ENCODE results near the gene ZNF587B. TPM values are rescaled to one million over a fixed set of nuclear protein-coding genes. Genes with fewer than 3 reads are reported as not detected.
A peak's percentile ranks its signal among the peaks of the same experiment; 100 is the strongest.
"Not testable (repeated sequence)": the region's sequence is repeated elsewhere in the genome, so short reads cannot be mapped to it uniquely, and the experiment has no call there.

ZNF587B gene
- polyA plus RNA-seq, 4 donors = 2.7 to 21.8 (median 6.5) TPM

GRCh38 chr19:57803265-57803593, 26.9 kb upstream of the ZNF587B start:
- WGBS, 3 donors = 7 to 29% (median 10%) methylated on average over 6 of the region's 6 CpGs
- DNase-seq (no peak), FAIRE-seq (peak; percentile 30)
- H3K9me3 ChIP-seq (ENCODE audit: control insufficient read depth in 2 of 2, insufficient read depth in 1 of 2, low read depth in 1 of 2, low read length in 1 of 2) = no peaks in the 10 kb centered on the region
- H3K36me3 ChIP-seq (ENCODE audit: control insufficient read depth in 3 of 3, insufficient read depth in 2 of 3, low read depth in 1 of 3, low read length in 3 of 3) = peaks cover 0 to 31% (median 6%) of the 10 kb centered on the region in 3 donors
- H3K4me3 ChIP-seq (ENCODE audit: low read depth in 1 of 3, low read length in 3 of 3) = peak overlapping the region; percentile 28 to 61 (median 43)
- peaks cover 0 to 9% (median 3%) of the 10 kb centered on the region in 3 donors for H3K4me1 ChIP-seq (ENCODE audit: control insufficient read depth in 3 of 3, insufficient read depth in 2 of 3, low read depth in 1 of 3, low read length in 2 of 3)
- no peaks in the 10 kb centered on the region for H3K27me3 ChIP-seq (ENCODE audit: control insufficient read depth in 3 of 3, insufficient read depth in 3 of 3, low read length in 3 of 3)
- peak overlapping the region in 2 of 3 donors; percentile 88 to 90 for H3K27ac ChIP-seq (ENCODE audit: low read depth in 1 of 3, low read length in 2 of 3)

GRCh38 chr19:57803594-57804325, 26.3 kb upstream of the ZNF587B start:
- 8 to 20% (median 10%) methylated on average over 19 of the region's 19 CpGs for WGBS, 3 donors
- peak overlapping the region; percentile 28 to 61 (median 43) for H3K4me3 ChIP-seq (ENCODE audit: low read depth in 1 of 3, low read length in 3 of 3)
- FAIRE-seq = no peak
- H3K36me3 ChIP-seq (ENCODE audit: control insufficient read depth in 3 of 3, insufficient read depth in 2 of 3, low read depth in 1 of 3, low read length in 3 of 3) = peaks cover 0 to 31% (median 9%) of the 10 kb centered on the region in 3 donors
- peaks cover 0 to 9% (median 3%) of the 10 kb centered on the region in 3 donors for H3K4me1 ChIP-seq (ENCODE audit: control insufficient read depth in 3 of 3, insufficient read depth in 2 of 3, low read depth in 1 of 3, low read length in 2 of 3)
- no peaks in the 10 kb centered on the region for H3K9me3 ChIP-seq (ENCODE audit: control insufficient read depth in 2 of 2, insufficient read depth in 1 of 2, low read depth in 1 of 2, low read length in 1 of 2)
- no peaks in the 10 kb centered on the region for H3K27me3 ChIP-seq (ENCODE audit: control insufficient read depth in 3 of 3, insufficient read depth in 3 of 3, low read length in 3 of 3)
- peak overlapping the region; percentile 6 to 90 (median 88) for H3K27ac ChIP-seq (ENCODE audit: low read depth in 1 of 3, low read length in 2 of 3)
- peak; percentile 52 to 71 for DNase-seq

GRCh38 chr19:57807541-57807940, 22.6 kb upstream of the ZNF587B start:
- Histone ChIP-seq H3K27me3 (ENCODE audit: control insufficient read depth in 3 of 3, insufficient read depth in 3 of 3, low read length in 3 of 3) (no peaks in the 10 kb centered on the region), H3K4me1 (ENCODE audit: control insufficient read depth in 3 of 3, insufficient read depth in 2 of 3, low read depth in 1 of 3, low read length in 2 of 3) (peaks cover 0 to 25% (median 3%) of the 10 kb centered on the region in 3 donors), H3K4me3 (ENCODE audit: low read depth in 1 of 3, low read length in 3 of 3) (no peak overlapping the region), H3K27ac (ENCODE audit: low read depth in 1 of 3, low read length in 2 of 3) (no peak overlapping the region), H3K9me3 (ENCODE audit: control insufficient read depth in 2 of 2, insufficient read depth in 1 of 2, low read depth in 1 of 2, low read length in 1 of 2) (no peaks in the 10 kb centered on the region), H3K36me3 (ENCODE audit: control insufficient read depth in 3 of 3, insufficient read depth in 2 of 3, low read depth in 1 of 3, low read length in 3 of 3) (peaks cover 0 to 35% (median 9%) of the 10 kb centered on the region in 3 donors)
- WGBS, 3 donors = 94 to 100% (median 96%) methylated on average over 2 of the region's 2 CpGs
- FAIRE-seq (no peak), DNase-seq (no peak)

GRCh38 chr19:57810410-57811295, 19.4 kb upstream of the ZNF587B start:
- H3K9me3 ChIP-seq (ENCODE audit: control insufficient read depth in 2 of 2, insufficient read depth in 1 of 2, low read depth in 1 of 2, low read length in 1 of 2); H3K27me3 ChIP-seq (ENCODE audit: control insufficient read depth in 3 of 3, insufficient read depth in 3 of 3, low read length in 3 of 3); H3K4me3 ChIP-seq (ENCODE audit: low read depth in 1 of 3, low read length in 3 of 3); FAIRE-seq: not testable (repeated sequence)
- Histone ChIP-seq H3K27ac (ENCODE audit: low read depth in 1 of 3, low read length in 2 of 3) (peak overlapping the region in 2 of 3 donors; percentile 68 to 69), H3K36me3 (ENCODE audit: control insufficient read depth in 3 of 3, insufficient read depth in 2 of 3, low read depth in 1 of 3, low read length in 3 of 3) (peaks cover 0 to 36% (median 9%) of the 10 kb centered on the region in 3 donors), H3K4me1 (ENCODE audit: control insufficient read depth in 3 of 3, insufficient read depth in 2 of 3, low read depth in 1 of 3, low read length in 2 of 3) (peaks cover 0 to 27% (median 3%) of the 10 kb centered on the region in 3 donors)
- WGBS, 3 donors = 39 to 66% (median 46%) methylated on average over 17 of the region's 17 CpGs
- peak; percentile 71 to 77 for DNase-seq

GRCh38 chr19:57812226-57812625, 17.9 kb upstream of the ZNF587B start:
- DNase-seq (no peak), FAIRE-seq (no peak)
- no peak overlapping the region for H3K4me3 ChIP-seq (ENCODE audit: low read depth in 1 of 3, low read length in 3 of 3)
- H3K36me3 ChIP-seq (ENCODE audit: control insufficient read depth in 3 of 3, insufficient read depth in 2 of 3, low read depth in 1 of 3, low read length in 3 of 3) = peaks cover 0 to 26% (median 9%) of the 10 kb centered on the region in 3 donors
- WGBS, 3 donors = 75 to 85% (median 83%) methylated on average over 3 of the region's 3 CpGs
- peaks cover 0 to 32% (median 1%) of the 10 kb centered on the region in 3 donors for H3K4me1 ChIP-seq (ENCODE audit: control insufficient read depth in 3 of 3, insufficient read depth in 2 of 3, low read depth in 1 of 3, low read length in 2 of 3)
- no peaks in the 10 kb centered on the region for H3K27me3 ChIP-seq (ENCODE audit: control insufficient read depth in 3 of 3, insufficient read depth in 3 of 3, low read length in 3 of 3)
- H3K27ac ChIP-seq (ENCODE audit: low read depth in 1 of 3, low read length in 2 of 3) = peak overlapping the region in 2 of 3 donors; percentile 22 to 42
- H3K9me3 ChIP-seq (ENCODE audit: control insufficient read depth in 2 of 2, insufficient read depth in 1 of 2, low read depth in 1 of 2, low read length in 1 of 2) = no peaks in the 10 kb centered on the region

- not testable (repeated sequence) for DNase-seq; FAIRE-seq; H3K27me3 ChIP-seq (ENCODE audit: control insufficient read depth in 3 of 3, insufficient read depth in 3 of 3, low read length in 3 of 3); H3K9me3 ChIP-seq (ENCODE audit: control insufficient read depth in 2 of 2, insufficient read depth in 1 of 2, low read depth in 1 of 2, low read length in 1 of 2)
- Histone ChIP-seq H3K27ac (ENCODE audit: low read depth in 1 of 3, low read length in 2 of 3) (peak overlapping the region in 2 of 3 donors; percentile 22 to 91), H3K4me3 (ENCODE audit: low read depth in 1 of 3, low read length in 3 of 3) (peak overlapping the region in 2 of 3 donors; percentile 64 to 92), H3K4me1 (ENCODE audit: control insufficient read depth in 3 of 3, insufficient read depth in 2 of 3, low read depth in 1 of 3, low read length in 2 of 3) (peaks cover 0 to 32% (median 1%) of the 10 kb centered on the region in 3 donors), H3K36me3 (ENCODE audit: control insufficient read depth in 3 of 3, insufficient read depth in 2 of 3, low read depth in 1 of 3, low read length in 3 of 3) (peaks cover 0 to 23% (median 4%) of the 10 kb centered on the region in 3 donors)
- WGBS, 3 donors = 41 to 74% (median 61%) methylated on average over 11 to 13 of the region's 13 CpGs
Observed at GRCh38 chr19:57812975-57813820, 16.9 kb upstream of the ZNF587B start.

GRCh38 chr19:57813919-57814504, 16.1 kb upstream of the ZNF587B start:
- Histone ChIP-seq H3K36me3 (ENCODE audit: control insufficient read depth in 3 of 3, insufficient read depth in 2 of 3, low read depth in 1 of 3, low read length in 3 of 3) (peaks cover 0 to 20% (median 0%) of the 10 kb centered on the region in 3 donors), H3K4me1 (ENCODE audit: control insufficient read depth in 3 of 3, insufficient read depth in 2 of 3, low read depth in 1 of 3, low read length in 2 of 3) (peaks cover 0 to 32% (median 1%) of the 10 kb centered on the region in 3 donors), H3K27me3 (ENCODE audit: control insufficient read depth in 3 of 3, insufficient read depth in 3 of 3, low read length in 3 of 3) (no peaks in the 10 kb centered on the region), H3K4me3 (ENCODE audit: low read depth in 1 of 3, low read length in 3 of 3) (peak overlapping the region; percentile 64 to 92 (median 74)), H3K9me3 (ENCODE audit: control insufficient read depth in 2 of 2, insufficient read depth in 1 of 2, low read depth in 1 of 2, low read length in 1 of 2) (no peaks in the 10 kb centered on the region), H3K27ac (ENCODE audit: low read depth in 1 of 3, low read length in 2 of 3) (peak overlapping the region; percentile 49 to 91 (median 87))
- peak; percentile 63 to 70 for DNase-seq
- WGBS, 3 donors = 5 to 16% (median 14%) methylated on average over 11 to 13 of the region's 13 CpGs
- no peak for FAIRE-seq

Data from small intestine (tissue), 7 donors.